ELR (cell line): ENCODE measurements around the gene MMP1.
"Not testable (repeated sequence)": the region's sequence is repeated elsewhere in the genome, so short reads cannot be mapped to it uniquely, and the experiment has no call there.

Experiments
- DNase-seq: peaks from one replicate; pipeline ENCODE4 v3.0.0-alpha.2; 2015; ENCODE audit warnings: low read depth

MMP1 gene

GRCh38 chr11:102760344-102761035 is 37.5 kb downstream of the MMP1 start:
- DNase-seq: peak; percentile 98

- peak; percentile 79 for DNase-seq
Measured at GRCh38 chr11:102757823-102758549, 40.0 kb downstream of the MMP1 start.

GRCh38 chr11:102753267-102753666 is 44.7 kb downstream of the MMP1 start:
- DNase-seq: no peak

- DNase-seq: no peak
Measured at GRCh38 chr11:102751673-102752072, 46.3 kb downstream of the MMP1 start.

- no peak for DNase-seq
Measured at GRCh38 chr11:102749101-102749722, 48.7 kb downstream of the MMP1 start.

GRCh38 chr11:102746746-102747578 is 51.0 kb downstream of the MMP1 start:
- DNase-seq: not testable (repeated sequence)
